Keratinocyte (primary cell): Measurements from ENCODE around the gene CFAP61. TPM values are rescaled to one million over a fixed set of nuclear protein-coding genes. Genes with fewer than 3 reads are reported as not detected.

Source experiments
- DNase-seq: peaks from one replicate; pipeline ENCODE4 v3.0.0-alpha.2; 2011; ENCODE audit warnings: low read depth, missing footprints, low spot score
- FAIRE-seq: peaks from 2 replicates; lab custom pipeline; 2011; peaks lifted over from hg19 to GRCh38; lab: Jason Lieb, UNC
- H2AFZ ChIP-seq: 2 replicates; pipeline ENCODE4 v1.6.0; 2012; ENCODE audit warnings: low read length, control low read depth, inconsistent platforms; ENCODE audit not compliant: control insufficient read depth
- H3K27ac ChIP-seq: 2 replicates; pipeline ENCODE4 v1.5.1; 2011; ENCODE audit warnings: low read length; ENCODE audit not compliant: control insufficient read depth, insufficient read depth
- H3K27me3 ChIP-seq: 3 replicates; pipeline ENCODE4 v1.6.0; 2011; ENCODE audit warnings: low read length; ENCODE audit not compliant: control insufficient read depth, insufficient read depth; ENCODE audit errors: extremely low read depth
- H3K36me3 ChIP-seq, 2 experiments: 2 replicates in 1 of 2; 3 replicates in 1 of 2; pipeline ENCODE4 v1.5.1; 2011; ENCODE audit warnings: low read length in 2 of 2, mild to moderate bottlenecking in 1 of 2; ENCODE audit not compliant: control insufficient read depth in 2 of 2, insufficient read depth in 2 of 2; ENCODE audit errors: extremely low read depth in 1 of 2
- H3K4me1 ChIP-seq: 3 replicates; pipeline ENCODE4 v1.5.1; 2011; ENCODE audit warnings: low read length; ENCODE audit not compliant: control insufficient read depth, insufficient read depth; ENCODE audit errors: extremely low read depth
- H3K4me2 ChIP-seq: 3 replicates; pipeline ENCODE4 v1.6.0; 2011; ENCODE audit warnings: low read depth, low read length; ENCODE audit not compliant: control insufficient read depth, insufficient read depth; ENCODE audit errors: extremely low read depth
- H3K4me3 ChIP-seq, 3 experiments: fragments of 200-600 bp in 1 of 3; sonication (generic) in 1 of 3; 2 replicates in 2 of 3; 3 replicates in 1 of 3; pipeline ENCODE4 v1.5.1; 2011 to 2016; ENCODE audit warnings: low read length in 3 of 3, mild to moderate bottlenecking in 3 of 3, control low read depth in 2 of 3, inconsistent platforms in 1 of 3, low read depth in 1 of 3, mixed read lengths in 1 of 3, mixed run types in 1 of 3, moderate library complexity in 1 of 3; ENCODE audit not compliant: control insufficient read depth in 2 of 3, insufficient read depth in 2 of 3; ENCODE audit errors: extremely low read depth in 1 of 3
- H3K79me2 ChIP-seq: 2 replicates; pipeline ENCODE4 v1.6.0; 2012; ENCODE audit warnings: low read length; ENCODE audit not compliant: control insufficient read depth, insufficient read depth
- H3K9ac ChIP-seq: 3 replicates; pipeline ENCODE4 v1.6.0; 2011; ENCODE audit warnings: low read length; ENCODE audit not compliant: control insufficient read depth, insufficient read depth; ENCODE audit errors: extremely low read depth
- H3K9me1 ChIP-seq: 3 replicates; pipeline ENCODE4 v1.6.0; 2011; ENCODE audit warnings: low read length; ENCODE audit not compliant: control insufficient read depth, insufficient read depth; ENCODE audit errors: extremely low read depth
- H3K9me3 ChIP-seq: 2 replicates; pipeline ENCODE4 v1.5.1; 2012; ENCODE audit warnings: low read depth, low read length; ENCODE audit not compliant: control insufficient read depth
- H4K20me1 ChIP-seq: 3 replicates; pipeline ENCODE4 v1.6.0; 2011; ENCODE audit warnings: low read length; ENCODE audit not compliant: control insufficient read depth, insufficient read depth; ENCODE audit errors: extremely low read depth
- EZH2 ChIP-seq: IDR thresholded peaks from one replicate; pipeline ENCODE4 v1.6.1; 2012; ENCODE audit warnings: inconsistent platforms, mild to moderate bottlenecking, low read length, moderate library complexity
- dilution Hi-C: fragments of 300-500 bp; cut with MboI; formaldehyde crosslinking; loops from one replicate; pipeline ENCODE4 v1.7.0; 2020; ENCODE audit warnings: low sequenced_read_pairs; ENCODE audit not compliant: extremely low pct_ligation_motif_present
- polyA plus RNA-seq, 5 experiments: library from polyadenylated mRNA; depleted of rRNA in 3 of 5; stranded (reverse) in 3 of 5; stranded (forward) in 1 of 5; unstranded in 1 of 5; fragments of >200 nt; gene quantifications; 1 replicate in 1 of 5; 2 replicates in 3 of 5; 3 replicates in 1 of 5; pipeline versions ENCODE4 v1.2.1 to v1.2.3, GENCODE V29; 2011 to 2012; ENCODE audit warnings: missing spikeins in 2 of 5, low read depth in 1 of 5, low replicate concordance in 1 of 5
- TF ChIP-seq, protein P1 (sequence below), 3 experiments: IDR thresholded peaks in 1 of 3; conservative IDR thresholded peaks in 1 of 3; optimal IDR thresholded peaks in 1 of 3; 2 replicates in 2 of 3; 3 replicates in 1 of 3; pipeline versions ENCODE3 to v1.5.1; 2011; ENCODE audit warnings: low read length in 3 of 3, mild to moderate bottlenecking in 3 of 3, moderate library complexity in 2 of 3, control low read depth in 1 of 3, inconsistent platforms in 1 of 3; ENCODE audit not compliant: insufficient read depth in 2 of 3; ENCODE audit errors: extremely low read depth in 1 of 3

CFAP61 gene
- polyA plus RNA-seq, 1 donor (not counting 4 experiments of a cell fraction or from before 2014, with no cell fraction given) = 0.25 TPM

- Histone ChIP-seq H3K9ac (no peak overlapping the region), H3K9me1 (no peaks in the 10 kb centered on the region), H3K4me1 (no peaks in the 10 kb centered on the region), H2AFZ (no peak overlapping the region), H3K9me3 (no peaks in the 10 kb centered on the region), H3K4me3 (no peak overlapping the region), H3K27ac (no peak overlapping the region), H4K20me1 (no peaks in the 10 kb centered on the region), H3K79me2 (no peaks in the 10 kb centered on the region), H3K36me3 (no peaks in the 10 kb centered on the region), H3K4me2 (no peak overlapping the region), H3K27me3 (no peaks in the 10 kb centered on the region)
- dilution Hi-C loops = no loop called here
- FAIRE-seq (no peak), DNase-seq (no peak)
- TF ChIP-seq, protein P1, sequence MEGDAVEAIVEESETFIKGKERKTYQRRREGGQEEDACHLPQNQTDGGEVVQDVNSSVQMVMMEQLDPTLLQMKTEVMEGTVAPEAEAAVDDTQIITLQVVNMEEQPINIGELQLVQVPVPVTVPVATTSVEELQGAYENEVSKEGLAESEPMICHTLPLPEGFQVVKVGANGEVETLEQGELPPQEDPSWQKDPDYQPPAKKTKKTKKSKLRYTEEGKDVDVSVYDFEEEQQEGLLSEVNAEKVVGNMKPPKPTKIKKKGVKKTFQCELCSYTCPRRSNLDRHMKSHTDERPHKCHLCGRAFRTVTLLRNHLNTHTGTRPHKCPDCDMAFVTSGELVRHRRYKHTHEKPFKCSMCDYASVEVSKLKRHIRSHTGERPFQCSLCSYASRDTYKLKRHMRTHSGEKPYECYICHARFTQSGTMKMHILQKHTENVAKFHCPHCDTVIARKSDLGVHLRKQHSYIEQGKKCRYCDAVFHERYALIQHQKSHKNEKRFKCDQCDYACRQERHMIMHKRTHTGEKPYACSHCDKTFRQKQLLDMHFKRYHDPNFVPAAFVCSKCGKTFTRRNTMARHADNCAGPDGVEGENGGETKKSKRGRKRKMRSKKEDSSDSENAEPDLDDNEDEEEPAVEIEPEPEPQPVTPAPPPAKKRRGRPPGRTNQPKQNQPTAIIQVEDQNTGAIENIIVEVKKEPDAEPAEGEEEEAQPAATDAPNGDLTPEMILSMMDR (optimal IDR thresholded peaks at IDR 0.05 in 1 of 3, IDR thresholded peaks at IDR 0.05 in 1 of 3, conservative IDR thresholded peaks at IDR 0.05 in 1 of 3; ENCODE audit: extremely low read depth in 1 of 3, insufficient read depth in 2 of 3, low read length in 3 of 3) = no peak
- TF ChIP-seq EZH2 = no peak
Measured at GRCh38 chr20:20102163-20102562, 49.8 kb downstream of the CFAP61 start.

DNA sequence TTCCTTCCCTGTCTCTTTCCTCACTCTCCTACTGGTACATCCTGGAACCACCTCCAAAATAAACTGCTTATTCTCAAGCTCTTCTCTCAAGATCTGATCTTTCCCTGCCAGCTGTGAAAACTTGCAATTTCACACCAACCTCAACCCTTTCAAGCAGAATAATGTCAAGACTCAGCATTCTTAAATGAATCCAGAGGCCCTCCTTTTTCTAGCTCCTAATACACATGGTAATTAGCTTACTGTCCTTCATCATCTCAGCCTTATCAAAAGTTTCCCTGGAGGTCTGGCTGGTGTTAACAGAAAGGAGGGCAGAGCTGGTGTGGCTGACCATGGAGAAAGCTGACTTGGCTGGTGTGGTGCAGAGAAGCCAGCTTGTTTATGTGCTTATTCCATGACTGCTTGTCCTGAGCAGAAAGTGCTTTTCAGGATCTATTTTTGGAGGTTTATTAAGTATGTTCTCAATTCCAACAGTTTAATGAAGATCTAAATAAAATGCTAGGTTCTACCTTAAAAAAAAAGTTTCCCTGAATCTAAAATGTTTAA, 50.5 kb downstream of the CFAP61 start:
- H3K27me3 ChIP-seq = no peaks in the 10 kb centered on the region
- no peak overlapping the region for H3K9ac ChIP-seq
- FAIRE-seq = no peak
- H3K4me1 ChIP-seq = no peaks in the 10 kb centered on the region
- dilution Hi-C loops = no loop called here
- no peak overlapping the region for H3K4me2 ChIP-seq
- H3K9me1 ChIP-seq = no peaks in the 10 kb centered on the region
- TF ChIP-seq EZH2 = no peak
- TF ChIP-seq, protein P1 (optimal IDR thresholded peaks at IDR 0.05 in 1 of 3, IDR thresholded peaks at IDR 0.05 in 1 of 3, conservative IDR thresholded peaks at IDR 0.05 in 1 of 3; ENCODE audit: extremely low read depth in 1 of 3, insufficient read depth in 2 of 3, low read length in 3 of 3) = no peak
- no peaks in the 10 kb centered on the region for H4K20me1 ChIP-seq
- no peak overlapping the region for H3K27ac ChIP-seq
- H3K9me3 ChIP-seq = no peaks in the 10 kb centered on the region
- no peak for DNase-seq
- H3K36me3 ChIP-seq = no peaks in the 10 kb centered on the region
- H3K4me3 ChIP-seq = no peak overlapping the region
- no peak overlapping the region for H2AFZ ChIP-seq
- no peaks in the 10 kb centered on the region for H3K79me2 ChIP-seq
